Karpas-422 (cell line): ENCODE data around the gene OSBPL2. TPM values are rescaled to one million over a fixed set of nuclear protein-coding genes. Genes with fewer than 3 reads are reported as not detected.

ENCODE experiments used
- DNase-seq: peaks from one replicate; pipeline ENCODE4 v3.0.0-alpha.2; 2015
- H2AFZ ChIP-seq: fragments of 200-600 bp; sonication (generic); 2 replicates; pipeline ENCODE4 v1.6.1; 2014; ENCODE audit warnings: antibody characterized with exemption, low read length, mixed read lengths
- H3K27ac ChIP-seq: fragments of 200-600 bp; sonication (generic); 2 replicates; pipeline ENCODE4 v1.5.1; 2014; ENCODE audit warnings: mild to moderate bottlenecking, low read length, moderate library complexity
- H3K27me3 ChIP-seq: fragments of 200-600 bp; sonication (generic); 2 replicates; pipeline ENCODE4 v1.6.1; 2014; ENCODE audit warnings: low read length, mixed read lengths
- H3K36me3 ChIP-seq: fragments of 200-600 bp; sonication (generic); 2 replicates; pipeline ENCODE4 v1.6.1; 2014; ENCODE audit warnings: low read length, mixed read lengths; ENCODE audit not compliant: insufficient read depth
- H3K4me1 ChIP-seq: fragments of 200-600 bp; sonication (generic); 2 replicates; pipeline ENCODE4 v1.6.1; 2014; ENCODE audit warnings: mild to moderate bottlenecking, low read length, mixed read lengths
- H3K4me2 ChIP-seq: fragments of 200-600 bp; sonication (generic); 2 replicates; pipeline ENCODE4 v1.6.1; 2014; ENCODE audit warnings: low read length, low read depth, mild to moderate bottlenecking; ENCODE audit not compliant: poor library complexity, severe bottlenecking
- H3K4me3 ChIP-seq: fragments of 200-600 bp; sonication (generic); 2 replicates; pipeline ENCODE4 v1.5.1; 2014; ENCODE audit warnings: mild to moderate bottlenecking, antibody characterized with exemption, low read length, mixed read lengths
- H3K79me2 ChIP-seq: fragments of 200-600 bp; sonication (generic); 2 replicates; pipeline ENCODE4 v1.6.1; 2014; ENCODE audit warnings: mild to moderate bottlenecking, low read length, mixed read lengths
- H3K9ac ChIP-seq: fragments of 200-600 bp; sonication (generic); 2 replicates; pipeline ENCODE4 v1.6.0; 2014; ENCODE audit warnings: low read length
- H3K9me2 ChIP-seq: fragments of 200-600 bp; sonication (generic), shearing (Covaris generic); replicated peaks from 2 replicates; pipeline ENCODE4 v1.6.0; 2014; ENCODE audit warnings: mild to moderate bottlenecking, low read length, moderate library complexity; ENCODE audit not compliant: insufficient read depth
- H3K9me3 ChIP-seq: fragments of 300-700, 200-600 bp; sonication (generic); 2 replicates; pipeline ENCODE4 v1.6.1; 2014; ENCODE audit warnings: low read length, mixed read lengths
- H4K20me1 ChIP-seq: fragments of 200-600 bp; sonication (generic); 2 replicates; pipeline ENCODE4 v1.6.1; 2014; ENCODE audit warnings: mild to moderate bottlenecking, antibody characterized with exemption, low read length, low read depth; ENCODE audit not compliant: insufficient read depth
- total RNA-seq: library from RNA; depleted of rRNA; stranded (reverse); fragments of >200 nt; shearing (Covaris generic); gene quantifications from 2 replicates; pipeline ENCODE4 v1.2.3, GENCODE V29; 2014; ENCODE audit warnings: low replicate concordance

Gene OSBPL2
- total RNA-seq, 1 experiment from 2014 or later: 22.6 TPM

DNA sequence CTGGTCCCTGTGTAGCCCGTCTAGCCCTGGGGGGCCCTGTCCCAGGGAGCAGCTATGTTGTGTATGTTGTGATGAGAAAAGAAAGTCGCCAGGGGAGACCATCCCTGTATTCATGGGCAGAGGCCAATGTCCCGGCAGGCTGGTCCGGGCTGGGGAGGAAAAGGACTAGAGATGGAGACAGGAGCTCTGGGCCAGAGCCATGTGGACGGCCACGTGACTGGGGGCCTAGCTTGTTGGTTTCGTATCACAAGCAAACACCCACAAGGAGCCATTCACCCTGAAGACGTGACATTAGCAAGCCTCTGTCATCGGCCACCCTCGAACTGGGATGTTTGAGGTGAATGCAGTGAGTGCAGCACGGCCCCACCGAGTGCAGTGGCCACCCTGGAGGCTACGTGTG is 15.3 kb upstream of the OSBPL2 start:
- Histone ChIP-seq H3K9me3 (no peaks in the 10 kb centered on the region), H3K4me1 (peaks cover 13% of the 10 kb centered on the region), H3K27ac (no peak overlapping the region), H3K9me2 (no peaks in the 10 kb centered on the region), H3K4me3 (no peak overlapping the region), H3K9ac (no peak overlapping the region), H4K20me1 (peaks cover 16% of the 10 kb centered on the region), H3K4me2 (no peak overlapping the region), H3K36me3 (no peaks in the 10 kb centered on the region), H3K27me3 (no peaks in the 10 kb centered on the region), H2AFZ (no peak overlapping the region), H3K79me2 (no peaks in the 10 kb centered on the region)
- DNase-seq: no peak

DNA sequence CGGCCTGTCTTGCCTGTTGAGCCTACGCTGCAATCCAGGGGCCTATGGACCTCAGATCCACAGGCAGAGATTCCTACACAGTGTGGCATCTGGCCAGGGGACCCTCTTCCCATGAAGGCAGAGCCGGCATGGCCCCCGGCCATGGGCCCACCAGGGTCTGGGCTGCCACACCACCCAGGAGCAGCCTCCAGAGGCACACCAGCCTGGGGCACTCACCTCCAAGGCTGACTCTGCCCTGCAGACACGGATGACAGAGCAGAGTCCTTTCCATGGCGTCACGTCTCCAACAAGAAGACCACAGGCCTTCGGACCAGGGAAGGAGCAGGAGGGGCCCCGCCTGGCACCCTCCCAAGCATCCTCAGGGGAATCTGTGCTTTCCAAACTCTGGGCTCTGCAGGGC is 14.8 kb upstream of the OSBPL2 start:
- Histone ChIP-seq H3K4me2 (no peak overlapping the region), H2AFZ (no peak overlapping the region), H3K79me2 (no peaks in the 10 kb centered on the region), H3K4me1 (peaks cover 7% of the 10 kb centered on the region; the same call in 1 of the 2 replicates), H3K27me3 (no peaks in the 10 kb centered on the region), H3K9me3 (no peaks in the 10 kb centered on the region), H3K4me3 (no peak overlapping the region), H3K9me2 (no peaks in the 10 kb centered on the region), H4K20me1 (peaks cover 11% of the 10 kb centered on the region; the same call in 1 of the 2 replicates), H3K27ac (no peak overlapping the region), H3K36me3 (no peaks in the 10 kb centered on the region), H3K9ac (no peak overlapping the region)
- DNase-seq: no peak

DNA sequence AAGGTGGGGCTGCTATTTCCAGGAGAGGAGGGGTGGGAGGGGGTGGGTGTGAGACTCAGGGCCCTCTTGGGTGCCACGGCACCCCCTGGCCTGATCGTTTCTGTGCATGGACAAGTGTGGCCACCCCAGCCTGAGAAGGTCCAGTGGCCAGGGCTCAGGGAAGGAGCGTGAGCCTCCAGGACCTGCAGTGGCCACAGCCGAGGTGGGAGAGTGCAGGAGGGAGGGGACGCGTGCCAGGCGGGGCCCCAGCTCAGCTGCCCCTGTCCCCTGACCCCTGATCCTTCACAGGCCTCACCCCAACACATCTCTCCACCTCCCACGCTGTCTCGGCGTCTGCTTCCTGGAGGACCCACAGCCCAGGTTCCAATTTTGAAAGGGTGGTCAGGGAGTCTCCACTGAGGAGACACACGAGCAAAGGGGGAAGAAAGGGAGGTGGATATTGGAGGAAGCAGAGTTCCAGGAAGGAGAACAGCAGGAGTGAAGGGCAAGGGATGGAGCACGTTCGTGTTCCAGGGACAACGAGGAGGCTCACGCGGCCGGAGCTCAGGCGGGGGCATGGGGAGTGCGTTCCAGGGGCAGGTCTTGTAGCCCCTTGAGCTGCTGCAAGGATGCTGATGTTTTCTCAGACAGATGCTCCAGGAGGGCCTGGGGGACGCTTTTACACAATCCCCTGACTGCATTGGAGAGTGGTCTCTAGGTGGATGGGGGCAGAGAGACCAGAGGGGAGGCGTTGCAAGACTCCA is 14.0 kb upstream of the OSBPL2 start:
- Histone ChIP-seq H3K27me3 (no peaks in the 10 kb centered on the region), H3K9me3 (no peaks in the 10 kb centered on the region), H3K4me2 (no peak overlapping the region), H4K20me1 (peaks cover 6% of the 10 kb centered on the region; the same call in 1 of the 2 replicates), H2AFZ (no peak overlapping the region), H3K79me2 (no peaks in the 10 kb centered on the region), H3K9ac (no peak overlapping the region), H3K4me3 (no peak overlapping the region), H3K36me3 (no peaks in the 10 kb centered on the region), H3K27ac (no peak overlapping the region), H3K4me1 (peaks cover 7% of the 10 kb centered on the region; the same call in 1 of the 2 replicates), H3K9me2 (no peaks in the 10 kb centered on the region)
- DNase-seq: no peak

DNA sequence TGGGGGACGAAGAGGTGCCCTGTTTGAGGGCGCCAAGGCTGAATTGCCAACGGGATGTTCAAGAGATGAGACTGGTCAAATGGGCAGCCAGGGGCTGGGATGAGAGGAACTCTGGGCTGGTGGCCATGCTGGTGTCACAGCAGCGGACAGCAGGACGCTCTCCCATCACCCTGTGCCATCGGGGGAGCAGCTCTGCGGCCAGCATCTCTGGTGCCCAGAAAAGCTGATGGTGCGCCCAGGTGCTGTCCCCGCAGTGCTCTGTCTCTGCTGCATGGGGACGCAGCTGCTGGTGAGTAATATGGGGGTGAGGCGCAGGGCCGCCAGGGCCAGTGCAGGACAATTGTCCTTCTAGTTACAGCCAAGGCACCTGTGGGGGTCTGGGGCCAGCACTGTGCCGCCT is 13.3 kb upstream of the OSBPL2 start:
- Histone ChIP-seq H3K79me2 (no peaks in the 10 kb centered on the region), H4K20me1 (peaks cover 6% of the 10 kb centered on the region; the same call in 1 of the 2 replicates), H3K9me3 (no peaks in the 10 kb centered on the region), H3K4me1 (peaks cover 7% of the 10 kb centered on the region; the same call in 1 of the 2 replicates), H3K36me3 (no peaks in the 10 kb centered on the region), H3K9ac (no peak overlapping the region), H3K9me2 (no peaks in the 10 kb centered on the region), H2AFZ (no peak overlapping the region), H3K4me2 (no peak overlapping the region), H3K4me3 (no peak overlapping the region), H3K27ac (no peak overlapping the region), H3K27me3 (no peaks in the 10 kb centered on the region)
- no peak for DNase-seq

DNA sequence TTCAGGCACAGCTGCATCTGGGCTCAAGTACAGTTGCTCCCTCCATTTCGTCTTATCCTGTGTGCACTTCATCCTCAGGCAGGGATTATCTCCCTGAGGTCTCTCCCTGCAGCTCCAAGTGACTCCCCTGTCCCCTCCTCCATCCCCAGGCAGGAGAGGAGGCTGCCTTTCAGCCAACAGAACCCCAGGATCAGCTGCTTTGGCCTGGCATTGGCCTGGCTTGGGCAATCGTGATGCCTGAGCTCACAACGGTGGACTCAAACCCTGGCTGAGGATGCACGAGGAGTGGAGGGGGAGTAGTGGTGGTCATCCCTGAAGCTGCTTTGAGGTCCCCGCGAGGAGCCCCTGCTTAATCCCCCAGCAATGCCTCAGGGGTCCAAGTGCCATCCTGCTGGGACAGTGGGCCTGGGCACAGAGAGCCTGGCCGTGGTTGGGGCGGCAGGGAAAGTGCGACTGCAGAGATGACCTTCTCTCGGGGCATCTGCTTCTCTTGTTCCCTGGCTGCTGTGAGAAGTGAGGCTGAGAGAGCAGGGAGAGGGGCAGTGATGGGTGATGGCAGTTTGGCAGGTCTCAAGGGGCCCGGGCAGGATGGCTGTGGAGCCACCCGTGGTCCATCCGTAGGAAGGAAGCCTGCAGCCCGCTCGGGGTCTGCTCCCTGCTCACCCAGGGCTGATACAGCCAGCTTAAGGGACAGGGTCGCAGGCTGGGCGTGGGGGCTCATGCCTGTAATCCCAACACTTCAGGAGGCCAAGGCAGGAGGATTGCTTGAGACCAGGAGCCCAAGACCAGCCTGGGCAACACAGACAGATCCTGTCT is 12.3 kb upstream of the OSBPL2 start:
- peaks cover 7% of the 10 kb centered on the region; the same call in 1 of the 2 replicates for H3K4me1 ChIP-seq
- no peaks in the 10 kb centered on the region for H3K36me3 ChIP-seq
- no peak overlapping the region for H3K9ac ChIP-seq
- no peak overlapping the region for H3K4me2 ChIP-seq
- H3K27ac ChIP-seq: no peak overlapping the region
- H3K27me3 ChIP-seq: no peaks in the 10 kb centered on the region
- H2AFZ ChIP-seq: no peak overlapping the region
- H3K9me3 ChIP-seq: no peaks in the 10 kb centered on the region
- no peak for DNase-seq
- peaks cover 3% of the 10 kb centered on the region; the same call in 1 of the 2 replicates for H4K20me1 ChIP-seq
- no peaks in the 10 kb centered on the region for H3K9me2 ChIP-seq
- H3K79me2 ChIP-seq: no peaks in the 10 kb centered on the region
- H3K4me3 ChIP-seq: no peak overlapping the region

DNA sequence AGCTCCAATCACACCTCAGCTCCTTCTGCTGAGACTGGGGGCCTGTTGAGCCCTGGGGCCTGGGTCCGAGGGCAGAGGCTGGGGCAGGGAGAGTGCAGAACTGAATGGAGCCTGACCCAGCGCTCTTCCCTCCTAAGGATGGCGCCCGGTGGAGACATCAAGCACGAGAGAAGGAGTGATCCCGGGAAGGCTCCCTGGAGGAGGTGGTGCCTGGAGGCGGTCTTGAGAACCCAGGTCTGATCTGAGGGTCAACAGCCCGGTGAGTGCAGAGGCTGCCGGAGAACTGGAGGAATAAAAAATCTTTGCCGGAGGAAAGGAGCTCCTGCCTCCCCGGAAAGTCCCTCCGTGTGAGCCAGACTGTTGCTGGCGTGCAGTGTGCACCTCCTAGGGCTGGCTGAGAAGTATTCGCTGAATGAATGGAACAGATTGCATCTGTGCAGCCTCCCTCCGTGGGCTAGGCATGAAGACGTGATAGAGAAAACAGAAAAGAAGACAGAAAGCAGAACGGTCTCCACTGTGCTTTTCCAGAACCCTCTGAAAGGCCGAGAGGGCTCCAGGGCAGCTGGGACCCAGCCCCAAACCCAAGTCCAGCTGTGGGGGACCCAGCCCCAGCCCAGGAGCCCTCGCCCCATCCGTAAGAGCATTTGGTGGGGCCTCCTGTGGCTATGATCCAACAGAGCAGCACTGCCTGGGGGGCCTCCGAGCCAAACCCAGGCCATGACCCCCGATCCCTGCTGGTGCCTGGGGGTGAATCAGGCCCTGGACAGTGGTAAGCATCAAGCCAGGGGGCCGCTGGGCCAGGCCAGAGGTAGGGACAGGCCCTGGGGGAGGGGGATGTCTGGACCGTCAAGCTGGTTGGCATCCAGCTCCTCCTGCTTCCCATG is 11.4 kb upstream of the OSBPL2 start:
- Histone ChIP-seq H3K4me2 (no peak overlapping the region), H2AFZ (no peak overlapping the region), H3K79me2 (no peaks in the 10 kb centered on the region), H4K20me1 (no peaks in the 10 kb centered on the region; the same call in 1 of the 2 replicates), H3K9me3 (no peaks in the 10 kb centered on the region), H3K27me3 (no peaks in the 10 kb centered on the region), H3K4me1 (peaks cover 7% of the 10 kb centered on the region; the same call in 1 of the 2 replicates), H3K27ac (no peak overlapping the region), H3K4me3 (no peak overlapping the region), H3K9ac (no peak overlapping the region), H3K9me2 (no peaks in the 10 kb centered on the region), H3K36me3 (no peaks in the 10 kb centered on the region)
- DNase-seq: no peak

DNA sequence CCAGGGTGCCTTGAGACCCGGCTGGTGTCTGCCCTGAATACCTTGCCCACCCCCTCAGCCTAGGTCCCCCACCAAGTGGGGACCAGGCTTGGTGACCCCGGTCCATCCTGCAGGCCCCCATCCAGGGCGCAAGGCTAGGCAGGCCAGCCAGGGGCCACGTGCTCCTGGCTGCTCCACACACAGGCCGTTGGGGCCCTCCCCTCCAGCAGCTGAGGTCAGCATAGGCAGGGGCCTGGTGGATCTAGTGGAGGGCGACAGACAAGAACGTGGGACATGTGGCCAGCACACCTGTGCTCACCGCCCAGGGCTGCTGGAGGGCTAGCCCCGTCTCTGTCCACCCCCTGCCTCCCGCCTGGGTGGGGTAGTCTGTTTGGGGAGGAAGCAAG is 10.7 kb upstream of the OSBPL2 start:
- no peaks in the 10 kb centered on the region for H3K36me3 ChIP-seq
- H3K4me2 ChIP-seq: no peak overlapping the region

More for the DNA sequence above, 10.7 kb upstream of the OSBPL2 start:
- Histone ChIP-seq H3K4me1 (peaks cover 7% of the 10 kb centered on the region; the same call in 1 of the 2 replicates), H4K20me1 (no peaks in the 10 kb centered on the region; the same call in 1 of the 2 replicates), H3K9me2 (no peaks in the 10 kb centered on the region), H3K9me3 (no peaks in the 10 kb centered on the region), H3K27ac (no peak overlapping the region), H3K9ac (no peak overlapping the region), H2AFZ (no peak overlapping the region), H3K27me3 (no peaks in the 10 kb centered on the region), H3K4me3 (no peak overlapping the region), H3K79me2 (no peaks in the 10 kb centered on the region)
- DNase-seq: no peak
